HG03432 (cell line): ENCODE results near the gene RAB1A.

Experiments used
- ATAC-seq: cut with Tn5 transposase; IDR thresholded peaks from one replicate; pipeline ENCODE4 v1.9.1; 2021; ENCODE audit warnings: mild to moderate bottlenecking, moderate library complexity; ENCODE audit not compliant: unreplicated experiment

RAB1A gene

DNA sequence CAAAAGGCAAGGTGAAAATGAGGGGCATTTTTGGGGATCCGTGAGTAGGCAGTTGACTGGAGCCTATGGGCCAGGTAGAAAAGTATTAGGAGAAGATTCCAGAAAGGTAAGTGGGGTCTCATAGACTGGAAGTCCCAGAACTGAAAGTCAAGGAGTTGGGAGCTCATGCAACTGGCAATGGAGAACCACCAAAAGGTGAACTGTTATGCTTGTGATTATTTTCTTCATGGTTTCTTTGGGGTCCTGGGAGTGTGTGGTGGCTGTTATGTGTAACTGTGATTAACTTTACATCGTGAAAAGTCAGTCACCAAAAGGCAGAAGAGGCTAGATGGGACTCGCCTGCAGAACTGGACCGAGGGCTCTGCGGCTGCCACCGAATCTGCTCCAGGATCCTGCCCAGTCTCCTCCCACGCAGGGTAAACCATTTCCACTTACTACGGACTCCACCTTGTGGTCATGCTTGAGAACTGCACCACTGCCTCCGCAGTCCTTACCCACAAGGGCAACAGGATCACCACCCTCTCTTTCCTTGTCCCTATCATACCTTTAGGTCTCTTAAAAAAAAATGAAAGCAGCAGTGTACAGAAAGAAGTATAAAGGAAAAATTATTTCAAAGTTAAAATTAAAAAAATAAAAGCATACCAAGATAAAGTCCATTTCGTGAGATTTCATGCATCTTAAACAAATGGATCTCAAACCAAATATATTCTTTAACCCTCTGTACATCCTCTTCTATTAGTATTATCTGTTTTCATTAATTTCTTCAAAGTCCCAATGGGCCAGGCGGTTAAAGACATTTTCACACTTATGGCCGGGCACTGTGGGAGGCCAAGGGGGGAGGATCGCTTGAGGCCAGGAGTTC is 89.3 kb downstream of the RAB1A start:
- peak; percentile 90 for ATAC-seq

GRCh38 chr2:65039640-65040039 is 90.3 kb downstream of the RAB1A start:
- no peak for ATAC-seq

DNA sequence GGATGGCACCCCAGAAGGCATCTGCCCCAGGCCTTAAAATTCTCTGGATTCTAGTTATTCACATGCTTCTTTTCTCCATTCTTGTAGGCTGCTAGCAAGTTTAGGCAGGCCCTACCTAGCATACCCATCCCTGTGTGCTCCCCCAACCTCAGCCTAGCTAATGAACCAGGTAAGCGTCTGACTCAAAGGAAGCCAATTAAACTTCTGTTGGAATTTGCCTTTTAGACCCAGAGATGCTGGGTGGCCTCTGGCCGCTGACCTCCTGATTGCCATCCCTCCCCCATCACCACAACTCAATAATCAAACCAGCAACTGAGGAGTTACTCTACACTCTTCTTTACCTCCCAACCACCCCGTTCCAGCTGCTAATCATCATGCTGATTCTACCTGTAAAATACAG is 92.7 kb downstream of the RAB1A start:
- no peak for ATAC-seq
